Brain microvascular endothelial cell (primary cell): ENCODE results near the gene CAMK4.

Experiments used
- DNase-seq: peaks from one replicate; pipeline ENCODE4 v3.0.0-alpha.2; 2020
- H3K27ac ChIP-seq: fragments of 250-450 bp; sonication (Bioruptor Pico); 2 replicates; pipeline ENCODE4 v1.5.1; 2020; ENCODE audit warnings: mild to moderate bottlenecking, moderate library complexity
- H3K27me3 ChIP-seq: fragments of 250-450 bp; sonication (Bioruptor Pico); replicated peaks from 2 replicates; pipeline ENCODE4 v1.5.1; 2020; ENCODE audit warnings: mild to moderate bottlenecking
- H3K36me3 ChIP-seq: fragments of 250-450 bp; sonication (Bioruptor Pico); replicated peaks from 2 replicates; pipeline ENCODE4 v1.5.1; 2020; ENCODE audit warnings: mild to moderate bottlenecking
- H3K4me3 ChIP-seq: 2 replicates; pipeline ENCODE4 v1.5.1; 2011; ENCODE audit warnings: low read depth, mild to moderate bottlenecking, control low read depth, low read length, moderate library complexity
- in situ Hi-C: cut with HindIII; loops from 2 replicates; pipeline ENCODE4 v1.10.0; 2017; ENCODE audit warnings: low sequenced_read_pairs, low pct_ligation_motif_present
- TF ChIP-seq, protein P1 (sequence below): IDR thresholded peaks from 2 replicates; pipeline ENCODE4 v1.5.1; 2011; ENCODE audit warnings: low read depth, mild to moderate bottlenecking, moderate library complexity, low read length, control low read depth, inconsistent platforms; ENCODE audit errors: missing control alignments

The CAMK4 gene

DNA sequence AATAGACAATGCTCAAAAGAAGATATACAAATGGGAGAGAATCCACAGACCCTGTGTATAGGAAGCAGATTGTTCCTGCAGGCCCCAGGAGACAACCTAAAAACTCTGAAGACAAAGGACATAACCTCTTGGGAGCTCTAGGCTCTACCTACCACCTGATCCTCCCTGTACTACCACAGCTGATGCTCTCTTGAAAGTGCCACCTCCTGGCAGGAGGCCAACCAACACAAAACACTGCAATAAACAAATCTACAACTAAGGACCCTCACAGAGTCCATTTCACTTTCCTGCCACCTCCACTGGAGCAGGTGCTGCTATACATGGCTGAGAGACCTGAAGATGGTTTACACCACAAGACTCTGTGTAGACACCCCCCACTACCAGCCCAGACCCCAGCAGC is 239.1 kb downstream of the CAMK4 start:
- H3K27ac ChIP-seq: no peak overlapping the region
- H3K27me3 ChIP-seq: no peaks in the 10 kb centered on the region
- in situ Hi-C loops: no loop called here
- H3K36me3 ChIP-seq: no peaks in the 10 kb centered on the region
- TF ChIP-seq, protein P1, sequence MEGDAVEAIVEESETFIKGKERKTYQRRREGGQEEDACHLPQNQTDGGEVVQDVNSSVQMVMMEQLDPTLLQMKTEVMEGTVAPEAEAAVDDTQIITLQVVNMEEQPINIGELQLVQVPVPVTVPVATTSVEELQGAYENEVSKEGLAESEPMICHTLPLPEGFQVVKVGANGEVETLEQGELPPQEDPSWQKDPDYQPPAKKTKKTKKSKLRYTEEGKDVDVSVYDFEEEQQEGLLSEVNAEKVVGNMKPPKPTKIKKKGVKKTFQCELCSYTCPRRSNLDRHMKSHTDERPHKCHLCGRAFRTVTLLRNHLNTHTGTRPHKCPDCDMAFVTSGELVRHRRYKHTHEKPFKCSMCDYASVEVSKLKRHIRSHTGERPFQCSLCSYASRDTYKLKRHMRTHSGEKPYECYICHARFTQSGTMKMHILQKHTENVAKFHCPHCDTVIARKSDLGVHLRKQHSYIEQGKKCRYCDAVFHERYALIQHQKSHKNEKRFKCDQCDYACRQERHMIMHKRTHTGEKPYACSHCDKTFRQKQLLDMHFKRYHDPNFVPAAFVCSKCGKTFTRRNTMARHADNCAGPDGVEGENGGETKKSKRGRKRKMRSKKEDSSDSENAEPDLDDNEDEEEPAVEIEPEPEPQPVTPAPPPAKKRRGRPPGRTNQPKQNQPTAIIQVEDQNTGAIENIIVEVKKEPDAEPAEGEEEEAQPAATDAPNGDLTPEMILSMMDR: no peak
- H3K4me3 ChIP-seq: no peak overlapping the region
- no peak for DNase-seq

DNA sequence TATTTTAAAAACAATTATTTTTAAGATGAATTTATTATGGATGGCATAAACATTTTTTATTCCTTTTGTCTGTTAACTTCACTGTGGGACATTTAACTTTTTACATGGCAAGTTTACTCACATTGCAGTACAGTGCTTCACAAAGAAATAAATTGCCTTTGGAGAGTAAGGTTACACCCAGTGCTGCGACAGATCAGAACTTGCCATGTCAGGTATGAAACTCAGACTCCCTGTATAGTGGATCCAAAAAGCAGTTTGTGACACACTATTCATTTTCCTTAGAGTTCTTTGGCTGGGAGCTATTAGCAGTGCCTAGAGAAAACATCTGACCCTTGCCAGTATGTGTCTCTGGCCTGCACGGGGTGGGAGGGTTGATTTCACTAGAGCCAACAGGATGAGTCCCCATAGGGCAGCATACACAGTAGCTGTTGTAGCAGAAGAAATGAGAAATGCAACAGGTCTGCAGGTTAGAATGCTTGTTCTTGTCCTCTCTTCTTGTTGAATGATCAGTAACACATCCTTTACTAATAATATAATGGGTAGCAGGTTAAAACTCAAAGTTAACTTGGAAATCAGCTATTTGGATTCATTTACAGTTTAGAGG is 245.2 kb downstream of the CAMK4 start:
- in situ Hi-C loops: no loop called here
- no peak overlapping the region for H3K27ac ChIP-seq
- H3K27me3 ChIP-seq: no peaks in the 10 kb centered on the region

DNA sequence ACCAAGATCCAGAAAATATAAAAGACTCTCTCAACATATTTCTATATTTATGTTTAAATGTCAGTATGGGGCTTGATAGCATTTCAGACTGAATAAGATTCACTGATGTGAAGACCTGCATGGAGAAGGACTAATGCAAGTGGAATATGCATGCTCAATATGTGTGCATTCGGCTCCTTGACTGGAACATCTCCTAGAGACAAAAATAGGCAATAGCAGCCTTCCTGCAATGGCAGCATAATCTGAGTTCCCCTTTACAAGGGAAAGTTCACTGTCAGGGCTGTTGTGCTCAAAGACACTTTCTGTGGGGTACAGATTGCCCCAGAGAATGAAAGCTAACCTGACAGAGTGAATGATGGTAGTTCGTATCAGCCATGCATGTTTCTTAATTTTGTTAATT is 245.7 kb downstream of the CAMK4 start:
- TF ChIP-seq, protein P1: peak; percentile 34
- in situ Hi-C loops: no loop called here
- Histone ChIP-seq H3K27ac (no peak overlapping the region), H3K27me3 (no peaks in the 10 kb centered on the region), H3K4me3 (no peak overlapping the region), H3K36me3 (no peaks in the 10 kb centered on the region)
- no peak for DNase-seq

More for the DNA sequence above, 245.2 kb downstream of the CAMK4 start:
- Histone ChIP-seq H3K36me3 (no peaks in the 10 kb centered on the region), H3K4me3 (no peak overlapping the region)
- TF ChIP-seq, protein P1: no peak
- no peak for DNase-seq

DNA sequence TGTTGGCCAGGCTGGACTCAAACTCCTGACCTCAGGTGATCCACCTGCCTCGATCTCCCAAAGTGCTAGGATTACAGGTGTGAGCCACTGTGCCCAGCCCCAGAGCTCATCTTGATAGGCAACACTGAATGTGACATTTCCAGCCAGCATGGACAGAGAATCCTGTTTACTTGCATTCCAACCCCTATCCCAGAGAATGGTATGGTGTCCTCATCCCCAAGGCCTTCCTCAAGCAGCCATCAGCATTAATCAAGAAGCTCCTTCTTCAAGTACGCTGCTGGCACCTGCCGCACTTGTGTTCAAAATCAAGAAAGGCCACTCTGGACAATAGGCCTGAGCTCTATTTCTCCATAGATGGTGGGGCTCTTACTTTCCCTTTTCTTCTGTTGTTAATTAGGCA is 247.9 kb downstream of the CAMK4 start:
- Histone ChIP-seq H3K27ac (no peak overlapping the region), H3K36me3 (no peaks in the 10 kb centered on the region), H3K4me3 (no peak overlapping the region), H3K27me3 (no peaks in the 10 kb centered on the region)
- TF ChIP-seq, protein P1: no peak
- DNase-seq: no peak
- in situ Hi-C loops: no loop called here

DNA sequence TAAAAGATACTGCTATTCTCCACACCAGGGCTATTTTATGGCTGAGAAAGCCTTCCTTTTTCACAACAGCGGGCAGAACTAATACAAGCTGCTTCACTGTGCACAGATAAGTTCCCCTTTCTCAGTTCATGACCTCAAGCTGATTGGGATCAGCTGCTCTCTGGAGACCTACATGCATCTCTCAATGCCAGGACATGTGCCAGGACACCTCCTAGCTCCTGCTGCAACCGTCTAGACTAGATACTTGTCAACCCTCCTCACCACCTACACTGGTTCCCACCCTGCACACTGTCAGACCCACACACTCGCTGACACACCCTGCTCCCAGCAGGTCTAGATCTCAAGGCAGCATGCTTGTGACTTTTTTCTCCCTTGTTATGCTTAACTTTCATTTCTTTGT is 248.4 kb downstream of the CAMK4 start:
- in situ Hi-C loops: no loop called here
- TF ChIP-seq, protein P1: no peak

DNA sequence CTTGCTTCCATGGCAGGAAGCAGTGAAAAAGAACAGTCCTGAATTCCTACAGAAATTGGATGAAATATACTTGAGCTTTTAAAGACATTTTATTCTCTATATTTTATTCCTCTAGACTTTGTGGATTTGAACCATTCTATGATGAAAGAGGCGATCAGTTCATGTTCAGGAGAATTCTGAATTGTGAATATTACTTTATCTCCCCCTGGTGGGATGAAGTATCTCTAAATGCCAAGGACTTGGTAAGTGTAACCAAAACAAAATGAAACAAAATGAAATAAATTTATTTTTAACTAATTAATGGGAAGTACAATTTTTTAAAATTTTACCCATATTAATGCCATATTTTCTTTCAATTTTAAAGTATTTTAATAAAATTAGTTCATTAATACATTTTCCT is 254.1 kb downstream of the CAMK4 start:
- H3K36me3 ChIP-seq: no peaks in the 10 kb centered on the region
- no peaks in the 10 kb centered on the region for H3K27me3 ChIP-seq
- in situ Hi-C loops: no loop called here

More for the DNA sequence above, 248.4 kb downstream of the CAMK4 start:
- Histone ChIP-seq H3K4me3 (no peak overlapping the region), H3K36me3 (no peaks in the 10 kb centered on the region), H3K27ac (no peak overlapping the region), H3K27me3 (no peaks in the 10 kb centered on the region)
- no peak for DNase-seq

More for the DNA sequence above, 254.1 kb downstream of the CAMK4 start:
- DNase-seq: no peak
- H3K4me3 ChIP-seq: no peak overlapping the region
- no peak overlapping the region for H3K27ac ChIP-seq
- TF ChIP-seq, protein P1: peak; percentile 14
